ENCODE data around the gene CLEC3B. TPM values are rescaled to one million over a fixed set of nuclear protein-coding genes. Genes with fewer than 3 reads are reported as not detected.
A peak's percentile ranks its signal among the peaks of the same experiment; 100 is the strongest.

The CLEC3B gene
- total and polyA plus RNA-seq, 7 donors = 10.3 to 41.7 (median 24.6) TPM

- Histone ChIP-seq H3K27me3 (ENCODE audit: insufficient read depth in 3 of 3, low read length in 2 of 3) (no peaks in the 10 kb centered on the region), H3K27ac (no peak overlapping the region), H3K36me3 (ENCODE audit: insufficient read depth in 1 of 2, low read depth in 1 of 2) (no peaks in the 10 kb centered on the region), H3K9me3 (no peaks in the 10 kb centered on the region), H3K4me3 (no peak overlapping the region), H3K4me1 (peaks cover 13% of the 10 kb centered on the region)
- DNase-seq = no peak
- TF ChIP-seq CTCF (IDR thresholded peaks at IDR 0.05) = no peak
- WGBS, 3 donors = 66 to 79% (median 75%) methylated on average over 2 of the region's 2 CpGs
- no peak for ATAC-seq
- intact Hi-C loops (cut with DNase I) = loop anchor here (1.0 to 10.0 kb wide), 3 partner anchors 169 to 623 kb away; no protein-coding TSS in a partner anchor
These were observed 15.6 kb downstream of the CLEC3B start for GRCh38 chr3:45041666-45042065.

- Histone ChIP-seq H3K36me3 (ENCODE audit: insufficient read depth in 1 of 2, low read depth in 1 of 2) (no peaks in the 10 kb centered on the region), H3K27ac (no peak overlapping the region), H3K4me1 (peaks cover 13% of the 10 kb centered on the region), H3K9me3 (no peaks in the 10 kb centered on the region), H3K27me3 (ENCODE audit: insufficient read depth in 3 of 3, low read length in 2 of 3) (no peaks in the 10 kb centered on the region), H3K4me3 (no peak overlapping the region)
- TF ChIP-seq CTCF (IDR thresholded peaks at IDR 0.05) = no peak
- DNase-seq = no peak
- WGBS, 3 donors = 83 to 91% (median 86%) methylated on average over 3 of the region's 3 CpGs
- intact Hi-C loops (cut with DNase I) = loop anchor here (10.0 kb wide), 2 partner anchors 363 to 623 kb away; no protein-coding TSS in a partner anchor
- no peak for ATAC-seq
These were observed 16.1 kb downstream of the CLEC3B start for GRCh38 chr3:45042162-45042561.

- peaks cover 13% of the 10 kb centered on the region for H3K4me1 ChIP-seq
- DNase-seq (no peak), ATAC-seq (no peak)
- H3K27me3 ChIP-seq (ENCODE audit: insufficient read depth in 3 of 3, low read length in 2 of 3) = no peaks in the 10 kb centered on the region
- WGBS, 3 donors = 74 to 81% (median 77%) methylated on average over 2 of the region's 2 CpGs
- no peaks in the 10 kb centered on the region for H3K36me3 ChIP-seq (ENCODE audit: insufficient read depth in 1 of 2, low read depth in 1 of 2)
- no peaks in the 10 kb centered on the region for H3K9me3 ChIP-seq
- no peak for TF ChIP-seq CTCF (IDR thresholded peaks at IDR 0.05)
- H3K4me3 ChIP-seq = no peak overlapping the region
- H3K27ac ChIP-seq = no peak overlapping the region
- intact Hi-C loops (cut with DNase I) = loop anchor here (10.0 kb wide), 2 partner anchors 361 to 621 kb away; no protein-coding TSS in a partner anchor
These were observed 17.7 kb downstream of the CLEC3B start for GRCh38 chr3:45043728-45044299.

- intact Hi-C loops (cut with DNase I) = loop anchor here (5.0 to 10.0 kb wide), 3 partner anchors 64 to 617 kb away; no protein-coding TSS in a partner anchor
- WGBS, 3 donors = 33 to 81% (median 41%) methylated on average over 4 of the region's 4 CpGs
These were observed 22.1 kb downstream of the CLEC3B start for GRCh38 chr3:45048244-45048643.

More at GRCh38 chr3:45048244-45048643, 22.1 kb downstream of the CLEC3B start:
- ATAC-seq (peak in 3 of 4 donors; percentile 27 to 78 (median 72)), DNase-seq (no peak)
- Histone ChIP-seq H3K4me3 (no peak overlapping the region), H3K27me3 (ENCODE audit: insufficient read depth in 3 of 3, low read length in 2 of 3) (no peaks in the 10 kb centered on the region), H3K27ac (no peak overlapping the region), H3K36me3 (ENCODE audit: insufficient read depth in 1 of 2, low read depth in 1 of 2) (no peaks in the 10 kb centered on the region), H3K4me1 (no peaks in the 10 kb centered on the region), H3K9me3 (no peaks in the 10 kb centered on the region)
- TF ChIP-seq CTCF (IDR thresholded peaks at IDR 0.05) = no peak
